Measurements from ENCODE around the gene CUX1.

- TF ChIP-seq CTCF (IDR thresholded peaks at IDR 0.05; ENCODE audit: insufficient read depth, low read length) (no peak), POLR2AphosphoS5 (IDR thresholded peaks at IDR 0.05; ENCODE audit: low read depth) (no peak), GABPA (IDR thresholded peaks at IDR 0.05; ENCODE audit: low read depth) (no peak)
- TF ChIP-seq, protein P1, sequence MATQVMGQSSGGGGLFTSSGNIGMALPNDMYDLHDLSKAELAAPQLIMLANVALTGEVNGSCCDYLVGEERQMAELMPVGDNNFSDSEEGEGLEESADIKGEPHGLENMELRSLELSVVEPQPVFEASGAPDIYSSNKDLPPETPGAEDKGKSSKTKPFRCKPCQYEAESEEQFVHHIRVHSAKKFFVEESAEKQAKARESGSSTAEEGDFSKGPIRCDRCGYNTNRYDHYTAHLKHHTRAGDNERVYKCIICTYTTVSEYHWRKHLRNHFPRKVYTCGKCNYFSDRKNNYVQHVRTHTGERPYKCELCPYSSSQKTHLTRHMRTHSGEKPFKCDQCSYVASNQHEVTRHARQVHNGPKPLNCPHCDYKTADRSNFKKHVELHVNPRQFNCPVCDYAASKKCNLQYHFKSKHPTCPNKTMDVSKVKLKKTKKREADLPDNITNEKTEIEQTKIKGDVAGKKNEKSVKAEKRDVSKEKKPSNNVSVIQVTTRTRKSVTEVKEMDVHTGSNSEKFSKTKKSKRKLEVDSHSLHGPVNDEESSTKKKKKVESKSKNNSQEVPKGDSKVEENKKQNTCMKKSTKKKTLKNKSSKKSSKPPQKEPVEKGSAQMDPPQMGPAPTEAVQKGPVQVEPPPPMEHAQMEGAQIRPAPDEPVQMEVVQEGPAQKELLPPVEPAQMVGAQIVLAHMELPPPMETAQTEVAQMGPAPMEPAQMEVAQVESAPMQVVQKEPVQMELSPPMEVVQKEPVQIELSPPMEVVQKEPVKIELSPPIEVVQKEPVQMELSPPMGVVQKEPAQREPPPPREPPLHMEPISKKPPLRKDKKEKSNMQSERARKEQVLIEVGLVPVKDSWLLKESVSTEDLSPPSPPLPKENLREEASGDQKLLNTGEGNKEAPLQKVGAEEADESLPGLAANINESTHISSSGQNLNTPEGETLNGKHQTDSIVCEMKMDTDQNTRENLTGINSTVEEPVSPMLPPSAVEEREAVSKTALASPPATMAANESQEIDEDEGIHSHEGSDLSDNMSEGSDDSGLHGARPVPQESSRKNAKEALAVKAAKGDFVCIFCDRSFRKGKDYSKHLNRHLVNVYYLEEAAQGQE (IDR thresholded peaks at IDR 0.05; ENCODE audit: insufficient replicate concordance, low read depth) = no peak
These were observed 37.1 kb upstream of the CUX1 start for GRCh38 chr7:101780281-101780680.

All from HL-60 (cell line).